Stimulated activated CD4-positive, alpha-beta T cell treated with anti-CD3 and anti-CD28 coated beads, Interleukin-2, amount 100 ng/mL, for 4 hours (primary cell): ENCODE measurements around the gene ARNT2.

Source experiments
- DNase-seq: peaks from one replicate; pipeline ENCODE4 v3.0.0-alpha.2; 2020; ENCODE audit warnings: low read depth

Gene ARNT2

GRCh38 chr15:80466543-80466942 lies 62.4 kb downstream of the ARNT2 start:
- no peak for DNase-seq

GRCh38 chr15:80467311-80467714 lies 63.1 kb downstream of the ARNT2 start:
- no peak for DNase-seq

- DNase-seq = no peak
These were observed 64.6 kb downstream of the ARNT2 start for GRCh38 chr15:80468796-80469195.

- DNase-seq = no peak
These were observed 67.7 kb downstream of the ARNT2 start for GRCh38 chr15:80471881-80472280.

- DNase-seq = no peak
These were observed 69.4 kb downstream of the ARNT2 start for GRCh38 chr15:80473286-80474223.

- DNase-seq = no peak
These were observed 70.3 kb downstream of the ARNT2 start for GRCh38 chr15:80474224-80475215.

- DNase-seq = no peak
These were observed 71.4 kb downstream of the ARNT2 start for GRCh38 chr15:80475572-80475971.

GRCh38 chr15:80476036-80476435 lies 71.9 kb downstream of the ARNT2 start:
- no peak for DNase-seq

- no peak for DNase-seq
These were observed 73.9 kb downstream of the ARNT2 start for GRCh38 chr15:80478075-80478474.

GRCh38 chr15:80479191-80479590 lies 75.0 kb downstream of the ARNT2 start:
- no peak for DNase-seq

- no peak for DNase-seq
These were observed 76.1 kb downstream of the ARNT2 start for GRCh38 chr15:80480171-80480811.

GRCh38 chr15:80480909-80481308 lies 76.7 kb downstream of the ARNT2 start:
- DNase-seq = no peak

GRCh38 chr15:80482696-80483095 lies 78.5 kb downstream of the ARNT2 start:
- DNase-seq = no peak

- DNase-seq = no peak
These were observed 79.6 kb downstream of the ARNT2 start for GRCh38 chr15:80483725-80484161.

- no peak for DNase-seq
These were observed 80.2 kb downstream of the ARNT2 start for GRCh38 chr15:80484333-80484864.

GRCh38 chr15:80485370-80486164 lies 81.4 kb downstream of the ARNT2 start:
- DNase-seq = no peak

GRCh38 chr15:80487839-80488390 lies 83.7 kb downstream of the ARNT2 start:
- no peak for DNase-seq

GRCh38 chr15:80489030-80489594 lies 84.9 kb downstream of the ARNT2 start:
- DNase-seq = no peak

- DNase-seq = no peak
These were observed 86.3 kb downstream of the ARNT2 start for GRCh38 chr15:80490431-80490990.
